Naive thymus-derived CD4-positive, alpha-beta T cell (primary cell): ENCODE data around the gene RHOV. TPM values are rescaled to one million over a fixed set of nuclear protein-coding genes. Genes with fewer than 3 reads are reported as not detected.

Source experiments
- ATAC-seq: fragments of 150-1000 bp; cut with Tn5 transposase; 2 replicates; pipeline ENCODE4 v1.10.0; 2021; ENCODE audit warnings: mild to moderate bottlenecking, moderate library complexity
- CTCF ChIA-PET: fragments of 350-600 bp; sonication (Branson Sonifier 250); formaldehyde crosslinking; loops from one replicate; lab custom pipeline; 2021; ENCODE audit warnings: antibody characterized with exemption; lab: Charles Lee
- POLR2A ChIA-PET: fragments of 350-600 bp; sonication (Branson Sonifier 250); formaldehyde crosslinking; loops from one replicate; lab custom pipeline; 2021; ENCODE audit warnings: antibody characterized with exemption, inconsistent platforms; lab: Charles Lee
- DNase-seq, 9 donors: peaks; one replicate each; pipeline versions ENCODE4 v3.0.0 to v3.0.0-alpha.2; 2020 to 2022; ENCODE audit warnings: mixed read lengths in 1 of 9
- H3K27ac ChIP-seq: one replicate; pipeline ENCODE4 v1.7.0; 2013; ENCODE audit warnings: mild to moderate bottlenecking, low read depth, low read length, moderate library complexity
- H3K27me3 ChIP-seq, 2 donors: one replicate each; pipeline ENCODE4 v1.7.0; 2013; ENCODE audit warnings: low read length in 2 of 2, mild to moderate bottlenecking in 2 of 2, moderate library complexity in 2 of 2; ENCODE audit not compliant: control insufficient read depth in 2 of 2, insufficient read depth in 2 of 2
- H3K36me3 ChIP-seq, 3 experiments: 1 replicate in 2 of 3; 2 replicates in 1 of 3; pipeline ENCODE4 v1.7.0; 2013; ENCODE audit warnings: low read length in 3 of 3, mild to moderate bottlenecking in 3 of 3, moderate library complexity in 1 of 3; ENCODE audit not compliant: insufficient read depth in 3 of 3, control insufficient read depth in 2 of 3
- H3K4me1 ChIP-seq, 2 donors: one replicate each; pipeline ENCODE4 v1.7.0; 2013; ENCODE audit warnings: low read length in 2 of 2, mild to moderate bottlenecking in 2 of 2, moderate library complexity in 1 of 2; ENCODE audit not compliant: control insufficient read depth in 2 of 2, insufficient read depth in 2 of 2
- H3K4me3 ChIP-seq: 2 replicates; pipeline ENCODE4 v1.7.0; 2013; ENCODE audit warnings: mild to moderate bottlenecking, low read length
- H3K9me3 ChIP-seq, 3 experiments: 1 replicate in 2 of 3; 2 replicates in 1 of 3; pipeline ENCODE4 v1.7.0; 2013; ENCODE audit warnings: low read length in 3 of 3; ENCODE audit not compliant: control insufficient read depth in 2 of 3
- H3K27ac Mint-ChIP-seq, 9 donors: one replicate each; pipeline ENCODE4 v1.8.0; 2020 to 2022; ENCODE audit warnings: mixed read lengths in 9 of 9, mild to moderate bottlenecking in 8 of 9, moderate library complexity in 5 of 9, inconsistent platforms in 2 of 9
- H3K27me3 Mint-ChIP-seq, 5 donors: one replicate each; pipeline ENCODE4 v1.8.0; 2021 to 2022; ENCODE audit warnings: mixed read lengths in 5 of 5, mild to moderate bottlenecking in 1 of 5
- H3K36me3 Mint-ChIP-seq, 5 donors: one replicate each; pipeline ENCODE4 v1.8.0; 2020 to 2022; ENCODE audit warnings: mixed read lengths in 5 of 5, mild to moderate bottlenecking in 3 of 5, inconsistent platforms in 1 of 5
- H3K4me1 Mint-ChIP-seq, 7 donors: one replicate each; pipeline ENCODE4 v1.8.0; 2020 to 2022; ENCODE audit warnings: mixed read lengths in 7 of 7, mild to moderate bottlenecking in 3 of 7, inconsistent platforms in 1 of 7
- H3K4me3 Mint-ChIP-seq, 10 donors: one replicate each; pipeline ENCODE4 v1.8.0; 2020 to 2022; ENCODE audit warnings: mild to moderate bottlenecking in 10 of 10, mixed read lengths in 10 of 10, moderate library complexity in 6 of 10, inconsistent platforms in 2 of 10
- H3K9me3 Mint-ChIP-seq, 11 donors: one replicate each; pipeline ENCODE4 v1.8.0; 2020 to 2022; ENCODE audit warnings: mixed read lengths in 11 of 11, mild to moderate bottlenecking in 4 of 11, inconsistent platforms in 1 of 11, moderate library complexity in 1 of 11
- intact Hi-C, 2 donors: fragments of 100-400 bp; cut with micrococcal nuclease; formaldehyde crosslinking; loops; one replicate each; pipeline ENCODE4 v1.15.1; 2023
- polyA plus RNA-seq, 2 donors: library from polyadenylated mRNA; unstranded; fragments of 300-500 nt; fragmentation: Illumina TruSeq; gene quantifications; one replicate each; pipeline ENCODE4 v1.2.3, GENCODE V29; 2021
- total RNA-seq, 6 experiments: library from RNA in 5 of 6; stranded (reverse) in 5 of 6; gene quantifications; 1 replicate in 5 of 6; 2 replicates in 1 of 6; pipeline ENCODE4 v1.2.3 and lab custom pipeline; 2021 to 2026

The RHOV gene
- total and polyA plus RNA-seq, 7 experiments from 2014 or later = 0.39 TPM; not detected in 6

- Histone ChIP-seq H3K9me3 (no peaks in the 10 kb centered on the region), H3K36me3 (no peaks in the 10 kb centered on the region), H3K4me1 (no peaks in the 10 kb centered on the region), H3K27me3 (no peaks in the 10 kb centered on the region), H3K27ac (no peak overlapping the region), H3K4me3 (no peak overlapping the region)
- ATAC-seq = no peak
- Mint-ChIP-seq H3K4me1 (no peaks in the 10 kb centered on the region), H3K27ac (no peak overlapping the region), H3K36me3 (no peaks in the 10 kb centered on the region), H3K27me3 (peaks cover 0 to 20% (median 0%) of the 10 kb centered on the region in 5 donors), H3K4me3 (no peak overlapping the region), H3K9me3 (no peaks in the 10 kb centered on the region)
- CTCF ChIA-PET = no interaction called here
- POLR2A ChIA-PET = no interaction called here
- intact Hi-C loops = no loop called here
- no peak for DNase-seq
Observed at GRCh38 chr15:40823572-40824343, 50.3 kb downstream of the RHOV start.

Other genes with a start within 250 kb of the RHOV start
- gene RAD51, start 179.1 kb downstream of the RHOV start, total RNA-seq = 10 to 100 TPM in 1 of 5 experiments, 1 to 10 TPM in 2, under 1 TPM in 2; 0.51 to 51.5 (median 1.4) TPM
- gene RAD51, start 179.1 kb downstream of the RHOV start, polyA plus RNA-seq = under 1 TPM; 0.34 to 0.39 TPM
- gene RMDN3, start 119.0 kb downstream of the RHOV start, total RNA-seq = 10 to 100 TPM; 19.5 to 44.0 (median 31.9) TPM
- 10 to 100 TPM; 15.7 to 20.2 TPM for gene RMDN3, start 119.0 kb downstream of the RHOV start, polyA plus RNA-seq
- 10 to 100 TPM; 14.5 to 38.3 (median 18.1) TPM for gene GCHFR, start 110.2 kb downstream of the RHOV start, total RNA-seq
- gene GCHFR, start 110.2 kb downstream of the RHOV start, polyA plus RNA-seq = 10 to 100 TPM; 65.7 to 83.2 TPM
- 1 to 10 TPM in 3 of 5 experiments, under 1 TPM in 2; 0.73 to 2.8 (median 1.3) TPM for gene C15orf62, start 104.3 kb downstream of the RHOV start, total RNA-seq
- under 1 TPM; 0.35 to 0.67 TPM for gene C15orf62, start 104.3 kb downstream of the RHOV start, polyA plus RNA-seq
- 10 to 100 TPM; 17.9 to 31.9 (median 30.5) TPM for gene ZFYVE19, start 67.1 kb downstream of the RHOV start, total RNA-seq
- 10 to 100 TPM; 15.7 to 22.7 TPM for gene ZFYVE19, start 67.1 kb downstream of the RHOV start, polyA plus RNA-seq
- gene DNAJC17, start 66.8 kb downstream of the RHOV start, total RNA-seq = 10 to 100 TPM; 28.8 to 50.9 (median 36.7) TPM
- gene DNAJC17, start 66.8 kb downstream of the RHOV start, polyA plus RNA-seq = 10 to 100 TPM; 31.0 to 35.5 TPM
- gene PPP1R14D, start 45.5 kb downstream of the RHOV start, total RNA-seq = not detected
- gene PPP1R14D, start 45.5 kb downstream of the RHOV start, polyA plus RNA-seq = not detected
- gene SPINT1, start 30.2 kb downstream of the RHOV start, total RNA-seq = 1 to 10 TPM in 4 of 5 experiments, under 1 TPM in 1; 1.00 to 8.9 (median 3.6) TPM
- gene SPINT1, start 30.2 kb downstream of the RHOV start, polyA plus RNA-seq = 1 to 10 TPM; 2.0 to 4.2 TPM
- 10 to 100 TPM; 19.9 to 22.3 (median 20.5) TPM for gene VPS18, start 20.2 kb upstream of the RHOV start, total RNA-seq
- 10 to 100 TPM; 15.9 to 25.8 TPM for gene VPS18, start 20.2 kb upstream of the RHOV start, polyA plus RNA-seq
- not detected for gene DLL4, start 55.1 kb upstream of the RHOV start, total RNA-seq
- gene DLL4, start 55.1 kb upstream of the RHOV start, polyA plus RNA-seq = not detected
- gene CHAC1, start 79.2 kb upstream of the RHOV start, total RNA-seq = 1 to 10 TPM in 3 of 5 experiments, under 1 TPM in 2; 0.24 to 5.7 (median 1.1) TPM
- under 1 TPM in 1 of 2 donors, not detected in 1; 0.39 TPM for gene CHAC1, start 79.2 kb upstream of the RHOV start, polyA plus RNA-seq
- gene INO80, start 242.0 kb upstream of the RHOV start, total RNA-seq = 10 to 100 TPM; 30.1 to 36.5 (median 32.3) TPM
- 10 to 100 TPM in 1 of 2 donors, 1 to 10 TPM in 1; 3.8 to 13.9 TPM for gene INO80, start 242.0 kb upstream of the RHOV start, polyA plus RNA-seq